BLaER1 treated with 17β-estradiol and CSF1 and Interleukin-3, amounts not matched to agents 10 nM and 100 nM (cell line): ENCODE data around the gene TCF7L2.

ENCODE experiments used
- H3K27ac ChIP-seq, 11 experiments: shearing (Covaris generic); formaldehyde crosslinking; 2 replicates each; pipeline ENCODE4 v1.8.1; 2022
- H3K27me3 ChIP-seq, 11 experiments: shearing (Covaris generic); formaldehyde crosslinking; 2 replicates each; pipeline ENCODE4 v1.8.1; 2022
- H3K36me3 ChIP-seq, 11 experiments: shearing (Covaris generic); formaldehyde crosslinking; 2 replicates each; pipeline ENCODE4 v1.8.1; 2022
- H3K4me1 ChIP-seq, 10 experiments: shearing (Covaris generic); formaldehyde crosslinking; 2 replicates each; pipeline ENCODE4 v1.8.1; 2022
- H3K4me2 ChIP-seq, 11 experiments: shearing (Covaris generic); formaldehyde crosslinking; 2 replicates each; pipeline ENCODE4 v1.8.1; 2022
- H3K4me3 ChIP-seq, 10 experiments: shearing (Covaris generic); formaldehyde crosslinking; 2 replicates each; pipeline ENCODE4 v1.8.1; 2022
- H3K9ac ChIP-seq, 11 experiments: shearing (Covaris generic); formaldehyde crosslinking; 2 replicates each; pipeline ENCODE4 v1.8.1; 2022
- H3K9me3 ChIP-seq, 11 experiments: shearing (Covaris generic); formaldehyde crosslinking; replicated peaks in 1 of 11; 2 replicates each; pipeline ENCODE4 v1.8.1; 2022
- H4K20me1 ChIP-seq, 11 experiments: shearing (Covaris generic); formaldehyde crosslinking; 2 replicates each; pipeline ENCODE4 v1.8.1; 2022
- Cebpa-rat ChIP-seq, 11 experiments: shearing (Covaris generic); IDR thresholded peaks; 2 replicates each; pipeline ENCODE4 v1.8.1; 2022

Gene TCF7L2

DNA sequence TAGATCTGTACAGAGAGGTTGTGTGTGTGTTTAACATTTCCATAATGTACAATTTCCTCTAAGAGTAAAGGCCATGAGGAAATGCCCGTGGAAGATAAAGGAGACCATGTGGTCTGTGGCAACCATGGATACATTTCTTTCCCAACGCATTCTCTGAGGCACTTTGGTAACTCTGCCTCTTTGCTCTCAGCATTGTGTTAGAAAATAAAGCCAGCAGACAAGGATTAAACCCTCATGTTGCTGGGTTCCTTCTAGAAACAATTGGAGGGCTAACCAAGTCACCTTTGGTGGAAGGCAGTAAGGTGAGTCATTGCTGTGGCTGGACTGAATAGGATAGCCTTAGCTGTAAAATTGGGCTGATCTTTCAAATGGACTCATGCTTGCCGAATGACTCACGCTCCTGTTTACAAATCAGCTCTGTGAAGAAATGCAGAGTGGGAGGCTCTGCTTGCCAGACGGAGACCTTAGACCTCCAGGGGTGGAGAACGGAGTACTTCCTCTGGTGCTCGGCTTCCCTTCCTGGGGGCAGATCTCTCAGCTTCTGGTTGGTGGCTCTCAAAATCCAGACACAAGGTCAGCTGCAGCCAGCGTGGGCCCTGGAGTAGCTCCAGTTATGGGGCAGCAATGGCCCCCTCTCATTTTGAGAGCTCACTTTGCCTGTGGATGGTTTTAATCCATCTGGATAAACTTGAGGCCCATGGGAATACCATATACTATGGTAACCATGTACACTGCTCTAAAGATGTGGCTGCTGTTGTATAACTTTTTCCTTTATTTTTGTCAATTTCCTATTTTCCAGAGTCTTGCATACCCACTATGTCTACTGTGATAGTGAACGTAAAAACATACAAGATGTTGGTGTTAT lies 137.3 kb downstream of the TCF7L2 start:
- Histone ChIP-seq H3K27me3 (peaks cover 0 to 35% (median 0%) of the 10 kb centered on the region in 11 experiments; a peak in 4 of 22 replicates), H3K9ac (peak overlapping the region in 1 of 11 experiments; percentile 35; a peak in 2 of 22 replicates), H3K4me3 (no peak overlapping the region), H3K9me3 (peaks cover 0 to 42% (median 20%) of the 10 kb centered on the region in 11 experiments; a peak in 17 of 22 replicates), H3K36me3 (peaks cover 23 to 90% (median 76%) of the 10 kb centered on the region in 11 experiments), H3K4me1 (peaks cover 4 to 67% (median 35%) of the 10 kb centered on the region in 10 experiments; a peak in 19 of 20 replicates), H4K20me1 (peaks cover 0 to 91% (median 4%) of the 10 kb centered on the region in 11 experiments; a peak in 3 of 22 replicates), H3K27ac (peak overlapping the region in 8 of 11 experiments; percentile 1 to 65 (median 31); a peak in 11 of 22 replicates), H3K4me2 (peak overlapping the region in 6 of 11 experiments; percentile 26 to 77 (median 58); a peak in 12 of 22 replicates)
- TF ChIP-seq Cebpa-rat (IDR thresholded peaks at IDR 0.05), result no peak

DNA sequence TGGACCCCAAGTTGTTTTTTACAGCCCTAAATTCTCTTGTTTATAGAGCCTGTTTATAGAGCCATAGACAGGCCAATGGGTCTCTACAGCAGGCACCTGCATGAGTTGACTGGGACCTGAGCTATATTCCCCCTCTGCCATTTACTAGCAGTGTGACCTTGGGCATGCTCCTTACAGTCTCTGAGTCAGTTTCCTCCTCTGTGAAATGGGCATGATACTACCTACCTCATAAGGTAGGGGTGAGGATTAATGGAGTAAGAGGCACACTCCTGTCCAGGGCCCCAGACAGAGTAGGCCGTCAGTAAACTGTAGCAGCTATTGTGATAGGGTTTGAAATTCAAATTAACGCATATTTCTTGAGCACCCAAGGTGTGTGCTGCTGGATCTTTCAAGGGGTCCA lies 138.1 kb downstream of the TCF7L2 start:
- no peak overlapping the region for H3K9ac ChIP-seq
- H3K9me3 ChIP-seq, result peaks cover 0 to 50% (median 27%) of the 10 kb centered on the region in 11 experiments; a peak in 18 of 22 replicates
- H3K27me3 ChIP-seq, result peaks cover 0 to 35% (median 0%) of the 10 kb centered on the region in 11 experiments; a peak in 4 of 22 replicates
- TF ChIP-seq Cebpa-rat (IDR thresholded peaks at IDR 0.05), result no peak
- H4K20me1 ChIP-seq, result peaks cover 0 to 91% (median 0%) of the 10 kb centered on the region in 11 experiments; a peak in 3 of 22 replicates
- H3K4me2 ChIP-seq, result peak overlapping the region in 3 of 11 experiments; percentile 5 to 74 (median 55); a peak in 5 of 22 replicates
- H3K4me1 ChIP-seq, result peaks cover 12 to 75% (median 43%) of the 10 kb centered on the region in 10 experiments
- peaks cover 23 to 90% (median 74%) of the 10 kb centered on the region in 11 experiments for H3K36me3 ChIP-seq
- no peak overlapping the region for H3K4me3 ChIP-seq
- H3K27ac ChIP-seq, result peak overlapping the region in 1 of 11 experiments; percentile 65; a peak in 2 of 22 replicates

DNA sequence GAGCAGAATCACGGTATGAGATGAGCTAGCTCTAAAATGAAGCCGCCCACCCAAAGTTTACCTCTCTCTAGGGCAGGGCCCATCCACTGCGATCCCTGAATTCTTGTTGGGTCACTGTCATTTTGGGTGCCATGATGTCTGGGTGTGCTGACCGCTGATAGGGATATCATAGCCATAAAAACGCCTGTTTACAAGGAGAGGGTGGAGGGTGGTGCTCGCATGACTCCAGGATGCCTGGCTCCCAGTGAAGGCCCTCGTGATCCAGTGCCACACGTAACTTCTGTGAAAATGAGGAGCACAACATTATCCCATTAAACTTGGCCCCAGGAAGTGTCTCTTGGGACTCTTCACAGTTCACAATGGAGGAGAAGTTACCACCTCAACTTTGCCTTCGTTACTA lies 139.5 kb downstream of the TCF7L2 start:
- no peak for TF ChIP-seq Cebpa-rat (IDR thresholded peaks at IDR 0.05)
- Histone ChIP-seq H3K9ac (no peak overlapping the region), H4K20me1 (peaks cover 0 to 87% (median 0%) of the 10 kb centered on the region in 11 experiments; a peak in 3 of 22 replicates), H3K36me3 (peaks cover 23 to 81% (median 69%) of the 10 kb centered on the region in 11 experiments), H3K27ac (peak overlapping the region in 5 of 11 experiments; percentile 6 to 91 (median 27); a peak in 7 of 22 replicates), H3K4me3 (no peak overlapping the region), H3K4me1 (peaks cover 24 to 84% (median 53%) of the 10 kb centered on the region in 10 experiments), H3K9me3 (peaks cover 0 to 50% (median 29%) of the 10 kb centered on the region in 11 experiments; a peak in 18 of 22 replicates), H3K4me2 (peak overlapping the region in 3 of 11 experiments; percentile 3 to 74 (median 20); a peak in 3 of 22 replicates), H3K27me3 (peaks cover 0 to 35% (median 0%) of the 10 kb centered on the region in 11 experiments; a peak in 4 of 22 replicates)

DNA sequence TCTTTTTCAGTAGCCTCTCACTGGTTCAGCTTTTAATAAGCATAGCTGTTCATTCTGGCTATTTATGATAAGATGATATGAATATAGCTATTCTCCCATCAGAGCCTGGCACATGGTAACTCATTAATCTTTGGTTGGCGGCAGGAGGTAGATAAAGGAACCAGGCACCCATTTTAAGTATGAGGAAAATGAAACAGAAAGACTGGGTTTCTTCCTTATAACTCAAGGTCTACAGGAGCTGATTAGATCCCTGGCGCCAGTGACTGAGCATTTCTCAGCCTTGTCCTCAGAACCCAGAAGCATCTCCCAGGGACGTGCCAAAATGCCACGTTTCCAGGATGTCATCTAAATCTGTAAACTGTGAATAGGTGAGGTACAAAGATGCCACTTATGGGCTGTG lies 141.9 kb downstream of the TCF7L2 start:
- Histone ChIP-seq H4K20me1 (peaks cover 0 to 87% (median 0%) of the 10 kb centered on the region in 11 experiments; a peak in 2 of 22 replicates), H3K4me1 (peaks cover 48 to 96% (median 74%) of the 10 kb centered on the region in 10 experiments), H3K27me3 (peaks cover 0 to 35% (median 0%) of the 10 kb centered on the region in 11 experiments; a peak in 4 of 22 replicates), H3K4me2 (peak overlapping the region; percentile 62 to 88 (median 78); a peak in 21 of 22 replicates), H3K4me3 (no peak overlapping the region), H3K9ac (no peak overlapping the region), H3K27ac (peak overlapping the region in 9 of 11 experiments; percentile 85 to 95 (median 90); a peak in 16 of 22 replicates), H3K36me3 (peaks cover 16 to 82% (median 66%) of the 10 kb centered on the region in 11 experiments; a peak in 20 of 22 replicates), H3K9me3 (peaks cover 0 to 50% (median 29%) of the 10 kb centered on the region in 11 experiments; a peak in 18 of 22 replicates)
- TF ChIP-seq Cebpa-rat (IDR thresholded peaks at IDR 0.05), result no peak

DNA sequence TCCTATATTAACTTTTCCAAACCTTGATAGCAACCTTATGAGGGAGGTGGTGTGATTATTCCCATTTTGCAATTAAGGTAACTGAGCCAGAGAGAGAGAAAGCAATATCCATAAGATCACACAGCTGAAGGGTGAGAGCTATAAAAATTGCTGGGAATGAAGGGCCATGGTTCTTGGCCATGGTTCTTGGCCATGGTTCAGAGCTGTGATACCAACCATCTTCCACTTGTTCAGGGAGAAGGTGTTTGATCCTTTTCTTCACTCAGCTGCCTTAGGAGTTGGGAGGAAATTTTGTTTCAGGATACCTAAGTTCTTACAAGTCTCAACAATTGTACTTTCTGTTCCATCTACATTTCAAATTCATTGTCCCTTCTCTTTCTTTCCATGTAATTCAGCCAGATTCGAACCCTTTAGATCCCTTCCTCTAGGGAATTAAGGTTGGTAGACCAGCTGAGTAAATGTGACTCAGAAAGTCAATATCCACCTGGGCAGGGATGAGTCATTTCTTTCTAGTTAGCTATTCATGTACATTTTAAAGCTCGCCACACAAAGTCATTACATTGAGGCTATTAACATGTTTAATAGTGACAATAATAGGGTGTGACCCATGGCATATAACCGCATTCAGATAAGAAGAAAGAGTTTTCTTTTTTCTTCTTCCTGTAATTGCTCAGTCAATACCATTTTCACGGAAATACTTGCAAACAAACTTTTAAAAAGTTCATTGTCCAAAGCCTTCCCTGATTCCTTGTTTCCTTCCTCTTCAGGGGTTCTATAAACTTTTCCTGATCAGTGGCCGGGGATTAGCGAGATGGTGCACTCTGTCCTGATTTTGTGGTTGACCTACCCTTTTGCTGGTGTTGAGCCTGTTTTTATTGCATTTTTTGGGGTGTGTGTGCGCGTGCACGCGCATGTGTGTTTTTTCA lies 143.4 kb downstream of the TCF7L2 start:
- H3K27me3 ChIP-seq, result peaks cover 0 to 31% (median 0%) of the 10 kb centered on the region in 11 experiments; a peak in 4 of 22 replicates
- H4K20me1 ChIP-seq, result peaks cover 0 to 86% (median 0%) of the 10 kb centered on the region in 11 experiments; a peak in 2 of 22 replicates
- H3K9me3 ChIP-seq, result peaks cover 0 to 45% (median 29%) of the 10 kb centered on the region in 11 experiments; a peak in 18 of 22 replicates
- peak overlapping the region; percentile 62 to 88 (median 78) for H3K4me2 ChIP-seq
- peak in 1 of 11 experiments; percentile 43; a peak in 1 of 22 replicates for TF ChIP-seq Cebpa-rat (IDR thresholded peaks at IDR 0.05)
- peaks cover 16 to 84% (median 68%) of the 10 kb centered on the region in 11 experiments; a peak in 20 of 22 replicates for H3K36me3 ChIP-seq
- H3K4me3 ChIP-seq, result peak overlapping the region in 8 of 10 experiments; percentile 2 to 44 (median 12); a peak in 10 of 20 replicates
- peak overlapping the region; percentile 7 to 95 (median 87); a peak in 21 of 22 replicates for H3K27ac ChIP-seq
- H3K4me1 ChIP-seq, result peaks cover 53 to 96% (median 82%) of the 10 kb centered on the region in 10 experiments
- peak overlapping the region in 10 of 11 experiments; percentile 22 to 79 (median 72); a peak in 20 of 22 replicates for H3K9ac ChIP-seq

DNA sequence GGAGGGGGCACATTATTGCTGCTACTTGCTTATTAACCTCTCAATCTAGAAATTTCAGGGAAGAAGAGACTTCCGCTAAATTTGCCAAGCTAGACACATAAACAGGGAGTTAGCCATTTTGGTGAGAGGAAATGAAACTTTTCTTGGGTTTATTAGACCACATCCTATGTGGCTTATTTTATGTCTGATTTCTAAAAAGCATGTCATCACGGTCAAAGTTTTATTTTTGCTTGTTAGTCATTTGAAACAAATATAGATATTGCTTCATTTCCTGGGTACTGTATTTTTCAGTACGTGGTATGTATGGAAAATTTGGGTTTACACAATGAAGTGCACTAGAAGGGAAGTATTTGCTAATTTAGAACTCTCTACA lies 144.1 kb downstream of the TCF7L2 start:
- peak in 9 of 11 experiments; percentile 6 to 97 (median 61); a peak in 10 of 22 replicates for TF ChIP-seq Cebpa-rat (IDR thresholded peaks at IDR 0.05)
- Histone ChIP-seq H3K27ac (peak overlapping the region in 10 of 11 experiments; percentile 84 to 95 (median 88); a peak in 21 of 22 replicates), H3K27me3 (peaks cover 0 to 34% (median 0%) of the 10 kb centered on the region in 11 experiments; a peak in 4 of 22 replicates), H3K9me3 (peaks cover 0 to 42% (median 29%) of the 10 kb centered on the region in 11 experiments; a peak in 18 of 22 replicates), H3K36me3 (peaks cover 13 to 80% (median 63%) of the 10 kb centered on the region in 11 experiments; a peak in 20 of 22 replicates), H4K20me1 (peaks cover 0 to 86% (median 0%) of the 10 kb centered on the region in 11 experiments; a peak in 2 of 22 replicates), H3K4me3 (peak overlapping the region in 7 of 10 experiments; percentile 2 to 44 (median 14); a peak in 6 of 20 replicates), H3K4me2 (peak overlapping the region; percentile 63 to 88 (median 81)), H3K9ac (peak overlapping the region in 10 of 11 experiments; percentile 57 to 79 (median 72); a peak in 20 of 22 replicates), H3K4me1 (peaks cover 58 to 96% (median 88%) of the 10 kb centered on the region in 10 experiments)
